ENCODE data around the gene PRKX. TPM values are rescaled to one million over a fixed set of nuclear protein-coding genes. Genes with fewer than 3 reads are reported as not detected.

The PRKX gene
- total and polyA plus RNA-seq, 2 of the 13 experiments (the other 11 are each of a cell fraction or from before 2014, with no cell fraction given), result 0.01 to 0.15 TPM

GRCh38 chrX:3680459-3680858, 33.0 kb downstream of the PRKX start (continued):
- TF ChIP-seq, protein P1, sequence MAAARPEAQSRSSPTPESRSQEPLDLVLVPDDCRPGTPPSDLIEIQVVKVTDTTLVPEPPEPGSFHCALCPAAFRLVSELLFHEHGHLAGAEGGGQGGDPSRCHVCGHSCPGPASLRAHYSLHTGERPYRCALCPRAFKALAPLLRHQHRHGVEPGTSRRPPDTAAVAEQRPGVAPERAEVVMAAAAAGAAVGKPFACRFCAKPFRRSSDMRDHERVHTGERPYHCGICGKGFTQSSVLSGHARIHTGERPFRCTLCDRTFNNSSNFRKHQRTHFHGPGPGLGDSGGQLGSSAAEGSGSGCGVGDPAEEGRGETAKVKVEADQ (CRISPR knock-in tag; IDR thresholded peaks at IDR 0.05; ENCODE audit: borderline replicate concordance), result no peak

GRCh38 chrX:3679669-3680068, 33.8 kb downstream of the PRKX start:
- DNase-seq (ENCODE audit: low spot score), result no peak
- ATAC-seq, result no peak

More at GRCh38 chrX:3679669-3680068, 33.8 kb downstream of the PRKX start:
- H3K4me2 ChIP-seq (ENCODE audit: low read depth, low read length), result no peak overlapping the region
- H2AFZ ChIP-seq (ENCODE audit: low read length), result no peak overlapping the region
- H3K27me3 ChIP-seq (ENCODE audit: control insufficient read depth in 1 of 2, insufficient read depth in 2 of 2, low read length in 2 of 2), result no peaks in the 10 kb centered on the region
- BruUV-seq (replicated peaks), result no TSS peak
- TF ChIP-seq ZNF670 (CRISPR knock-in tag; IDR thresholded peaks at IDR 0.05; ENCODE audit: borderline replicate concordance) (no peak), GMEB2 (CRISPR knock-in tag; IDR thresholded peaks at IDR 0.05; ENCODE audit: low read depth) (no peak), HOXA5 (CRISPR knock-in tag; IDR thresholded peaks at IDR 0.05) (no peak), SNAPC2 (CRISPR knock-in tag; IDR thresholded peaks at IDR 0.05) (no peak), STAT5B (CRISPR knock-in tag; IDR thresholded peaks at IDR 0.05) (no peak), HOXA7 (CRISPR knock-in tag; IDR thresholded peaks at IDR 0.05) (no peak), FIP1L1 (IDR thresholded peaks at IDR 0.05; ENCODE audit: borderline replicate concordance, insufficient read depth, low read depth, low read length) (no peak), TRIM22 (IDR thresholded peaks at IDR 0.05) (no peak), GATAD1 (CRISPR knock-in tag; IDR thresholded peaks at IDR 0.05) (no peak), ZSCAN25 (CRISPR knock-in tag; IDR thresholded peaks at IDR 0.05) (no peak), TCF12 (IDR thresholded peaks at IDR 0.05) (no peak), TCF12 (CRISPR knock-in tag; IDR thresholded peaks at IDR 0.05) (no peak), ZMYM2 (CRISPR knock-in tag; IDR thresholded peaks at IDR 0.05) (no peak)
- TF ChIP-seq, protein P2, sequence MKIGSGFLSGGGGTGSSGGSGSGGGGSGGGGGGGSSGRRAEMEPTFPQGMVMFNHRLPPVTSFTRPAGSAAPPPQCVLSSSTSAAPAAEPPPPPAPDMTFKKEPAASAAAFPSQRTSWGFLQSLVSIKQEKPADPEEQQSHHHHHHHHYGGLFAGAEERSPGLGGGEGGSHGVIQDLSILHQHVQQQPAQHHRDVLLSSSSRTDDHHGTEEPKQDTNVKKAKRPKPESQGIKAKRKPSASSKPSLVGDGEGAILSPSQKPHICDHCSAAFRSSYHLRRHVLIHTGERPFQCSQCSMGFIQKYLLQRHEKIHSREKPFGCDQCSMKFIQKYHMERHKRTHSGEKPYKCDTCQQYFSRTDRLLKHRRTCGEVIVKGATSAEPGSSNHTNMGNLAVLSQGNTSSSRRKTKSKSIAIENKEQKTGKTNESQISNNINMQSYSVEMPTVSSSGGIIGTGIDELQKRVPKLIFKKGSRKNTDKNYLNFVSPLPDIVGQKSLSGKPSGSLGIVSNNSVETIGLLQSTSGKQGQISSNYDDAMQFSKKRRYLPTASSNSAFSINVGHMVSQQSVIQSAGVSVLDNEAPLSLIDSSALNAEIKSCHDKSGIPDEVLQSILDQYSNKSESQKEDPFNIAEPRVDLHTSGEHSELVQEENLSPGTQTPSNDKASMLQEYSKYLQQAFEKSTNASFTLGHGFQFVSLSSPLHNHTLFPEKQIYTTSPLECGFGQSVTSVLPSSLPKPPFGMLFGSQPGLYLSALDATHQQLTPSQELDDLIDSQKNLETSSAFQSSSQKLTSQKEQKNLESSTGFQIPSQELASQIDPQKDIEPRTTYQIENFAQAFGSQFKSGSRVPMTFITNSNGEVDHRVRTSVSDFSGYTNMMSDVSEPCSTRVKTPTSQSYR (CRISPR knock-in tag; IDR thresholded peaks at IDR 0.05; ENCODE audit: borderline replicate concordance), result no peak
- TF ChIP-seq, protein P3, sequence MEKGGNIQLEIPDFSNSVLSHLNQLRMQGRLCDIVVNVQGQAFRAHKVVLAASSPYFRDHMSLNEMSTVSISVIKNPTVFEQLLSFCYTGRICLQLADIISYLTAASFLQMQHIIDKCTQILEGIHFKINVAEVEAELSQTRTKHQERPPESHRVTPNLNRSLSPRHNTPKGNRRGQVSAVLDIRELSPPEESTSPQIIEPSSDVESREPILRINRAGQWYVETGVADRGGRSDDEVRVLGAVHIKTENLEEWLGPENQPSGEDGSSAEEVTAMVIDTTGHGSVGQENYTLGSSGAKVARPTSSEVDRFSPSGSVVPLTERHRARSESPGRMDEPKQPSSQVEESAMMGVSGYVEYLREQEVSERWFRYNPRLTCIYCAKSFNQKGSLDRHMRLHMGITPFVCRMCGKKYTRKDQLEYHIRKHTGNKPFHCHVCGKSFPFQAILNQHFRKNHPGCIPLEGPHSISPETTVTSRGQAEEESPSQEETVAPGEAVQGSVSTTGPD (CRISPR knock-in tag; IDR thresholded peaks at IDR 0.05), result no peak
- in situ Hi-C loops (cut with HindIII; ENCODE audit: extremely low pct_ligation_motif_present, low pct_unique_long_range_greater_than_20kb) (no loop called here), intact Hi-C loops (cut with micrococcal nuclease; ENCODE audit: unreplicated experiment) (no loop called here)
- no peak overlapping the region for H3K27ac ChIP-seq (ENCODE audit: extremely low read length, insufficient read depth, low read length)
- POLR2A ChIA-PET, result no interaction called here
- H3K4me3 ChIP-seq (replicated peaks in 1 of 3; ENCODE audit: insufficient read depth in 1 of 3, low read depth in 2 of 3, low read length in 3 of 3), result no peak overlapping the region
- no peaks in the 10 kb centered on the region for H3K4me1 ChIP-seq (ENCODE audit: insufficient read depth, low read length)
- H3K9me3 ChIP-seq (ENCODE audit: low read length), result no peaks in the 10 kb centered on the region
- H3K79me2 ChIP-seq (ENCODE audit: insufficient read depth, low read length), result no peaks in the 10 kb centered on the region
- WGBS (ENCODE audit: low lambda C conversion rate), result 20% methylated on average over 1 of the region's 4 CpGs
- H3K9ac ChIP-seq (ENCODE audit: insufficient read depth, low read depth, low read length), result no peak overlapping the region
- CTCF ChIA-PET (ENCODE audit: low intra/inter-chr PET ratio, low total read pairs), result no interaction called here
- FAIRE-seq, result no peak
- no peaks in the 10 kb centered on the region for H3K36me3 ChIP-seq (replicated peaks in 1 of 2; ENCODE audit: control insufficient read depth in 1 of 2, insufficient read depth in 2 of 2, low read length in 2 of 2)
- no peaks in the 10 kb centered on the region for H4K20me1 ChIP-seq (ENCODE audit: insufficient read depth, low read length)
